ENCODE results near the gene CABLES2. TPM values are rescaled to one million over a fixed set of nuclear protein-coding genes. Genes with fewer than 3 reads are reported as not detected.
A peak's percentile ranks its signal among the peaks of the same experiment; 100 is the strongest.

CABLES2 gene
- total and polyA plus RNA-seq, 2 donors (not counting 3 experiments of a cell fraction or from before 2014, with no cell fraction given): 7.8 to 9.9 TPM

- no peaks in the 10 kb centered on the region for H3K9me3 ChIP-seq (replicated peaks; ENCODE audit: control insufficient read depth, insufficient read depth, low read length)
- no peak overlapping the region for H3K4me2 ChIP-seq (ENCODE audit: insufficient read depth, low read length)
- no peaks in the 10 kb centered on the region for H3K79me2 ChIP-seq (ENCODE audit: control insufficient read depth, insufficient read depth, low read length)
- H3K36me3 ChIP-seq (ENCODE audit: control insufficient read depth in 2 of 2, extremely low read depth in 1 of 2, insufficient read depth in 2 of 2, low read length in 2 of 2): no peaks in the 10 kb centered on the region
- TF ChIP-seq MYC (IDR thresholded peaks at IDR 0.05; ENCODE audit: low read depth, low read length): no peak
- TF ChIP-seq CTCF (IDR thresholded peaks at IDR 0.05; ENCODE audit: extremely low read depth in 1 of 2, insufficient read depth in 1 of 2, low read depth in 1 of 2, low read length in 2 of 2): peak; percentile 27 to 57
- FAIRE-seq: peak; percentile 49
- no peak overlapping the region for H3K9ac ChIP-seq (replicated peaks; ENCODE audit: extremely low read depth, insufficient read depth, low read length)
- POLR2A ChIA-PET: interaction anchor here (0.6 to 0.8 kb wide), 2 partner anchors 12 to 343 kb away, joined by 3 to 5 read pairs; no protein-coding TSS in a partner anchor
- H3K9me1 ChIP-seq (replicated peaks; ENCODE audit: control insufficient read depth, extremely low read depth, insufficient read depth, low read length): no peaks in the 10 kb centered on the region
- BruUV-seq (replicated peaks): no TSS peak
- no peak overlapping the region for H3K4me3 ChIP-seq (replicated peaks in 1 of 3; ENCODE audit: insufficient read depth in 1 of 3, low read depth in 1 of 3, low read length in 3 of 3)
- no peaks in the 10 kb centered on the region for H3K27me3 ChIP-seq (ENCODE audit: control insufficient read depth in 2 of 2, insufficient read depth in 2 of 2, low read length in 2 of 2)
- DNase-seq (ENCODE audit: low read depth, low spot score): no peak
- no peak overlapping the region for H2AFZ ChIP-seq (ENCODE audit: low read depth, low read length)
- CTCF ChIA-PET: interaction anchor here (0.8 to 9.9 kb wide), 14 partner anchors 10 to 365 kb away, joined by 3 to 179 read pairs (median 9); partner anchors contain the start of genes ADRM1, LAMA5 and RPS21
- intact Hi-C loops (cut with micrococcal nuclease): no loop called here
- dilution Hi-C loops (cut with MboI; ENCODE audit: extremely low pct_ligation_motif_present, low sequenced_read_pairs): no loop called here
- H3K27ac ChIP-seq (ENCODE audit: insufficient read depth, low read depth, low read length): no peak overlapping the region
- no peaks in the 10 kb centered on the region for H4K20me1 ChIP-seq (replicated peaks; ENCODE audit: control insufficient read depth, extremely low read depth, insufficient read depth, low read length)
- H3K4me1 ChIP-seq (ENCODE audit: control insufficient read depth, extremely low read depth, insufficient read depth, low read length): peaks cover 11% of the 10 kb centered on the region
Measured at GRCh38 chr20:62376112-62377063, 30.7 kb downstream of the CABLES2 start.
